ENCODE results near the gene TSR3. TPM values are rescaled to one million over a fixed set of nuclear protein-coding genes. Genes with fewer than 3 reads are reported as not detected.

Gene TSR3
- total RNA-seq, 6 experiments from 2014 or later, result 73.7 to 84.6 (median 78.1) TPM

- Mint-ChIP-seq H3K4me1 (ENCODE audit: low read depth) (peaks cover 24% of the 10 kb centered on the region), H3K4me3 (peak overlapping the region; percentile 89), H3K27ac (no peak overlapping the region), H3K9me3 (no peaks in the 10 kb centered on the region), H3K27me3 (ENCODE audit: insufficient read depth) (peaks cover 3% of the 10 kb centered on the region), H3K36me3 (ENCODE audit: low read depth) (peaks cover 6% of the 10 kb centered on the region; the same call in 1 of the 2 replicates)
- DNase-seq, result no peak
- TF ChIP-seq CTCF (IDR thresholded peaks at IDR 0.05), result no peak
Observed at GRCh38 chr16:1349951-1350350, 1.7 kb downstream of the TSR3 start.

- Mint-ChIP-seq H3K4me3 (no peak overlapping the region), H3K36me3 (ENCODE audit: low read depth) (peaks cover 6% of the 10 kb centered on the region; the same call in 1 of the 2 replicates)
Observed at GRCh38 chr16:1349351-1349750, 2.3 kb downstream of the TSR3 start.

GRCh38 chr16:1348926-1349325 lies 2.8 kb downstream of the TSR3 start:
- Mint-ChIP-seq H3K36me3 (ENCODE audit: low read depth) (peaks cover 6% of the 10 kb centered on the region; the same call in 1 of the 2 replicates), H3K27ac (no peak overlapping the region), H3K9me3 (no peaks in the 10 kb centered on the region), H3K27me3 (ENCODE audit: insufficient read depth) (peaks cover 3% of the 10 kb centered on the region), H3K4me3 (no peak overlapping the region), H3K4me1 (ENCODE audit: low read depth) (peaks cover 23% of the 10 kb centered on the region)
- no peak for DNase-seq
- no peak for TF ChIP-seq CTCF (IDR thresholded peaks at IDR 0.05)

More at GRCh38 chr16:1349351-1349750, 2.3 kb downstream of the TSR3 start:
- H3K27ac Mint-ChIP-seq, result no peak overlapping the region
- no peaks in the 10 kb centered on the region for H3K9me3 Mint-ChIP-seq
- peaks cover 23% of the 10 kb centered on the region for H3K4me1 Mint-ChIP-seq (ENCODE audit: low read depth)
- TF ChIP-seq CTCF (IDR thresholded peaks at IDR 0.05), result no peak
- peaks cover 3% of the 10 kb centered on the region for H3K27me3 Mint-ChIP-seq (ENCODE audit: insufficient read depth)
- DNase-seq, result no peak

GRCh38 chr16:1348441-1348840 lies 3.2 kb downstream of the TSR3 start:
- H3K4me3 Mint-ChIP-seq, result no peak overlapping the region
- H3K9me3 Mint-ChIP-seq, result no peaks in the 10 kb centered on the region
- peaks cover 5% of the 10 kb centered on the region; the same call in 1 of the 2 replicates for H3K36me3 Mint-ChIP-seq (ENCODE audit: low read depth)
- no peak for DNase-seq
- TF ChIP-seq CTCF (IDR thresholded peaks at IDR 0.05), result no peak
- no peak overlapping the region for H3K27ac Mint-ChIP-seq
- peaks cover 18% of the 10 kb centered on the region for H3K4me1 Mint-ChIP-seq (ENCODE audit: low read depth)
- H3K27me3 Mint-ChIP-seq (ENCODE audit: insufficient read depth), result peaks cover 3% of the 10 kb centered on the region

GRCh38 chr16:1347962-1348361 lies 3.7 kb downstream of the TSR3 start:
- no peak overlapping the region for H3K27ac Mint-ChIP-seq
- H3K36me3 Mint-ChIP-seq (ENCODE audit: low read depth), result no peaks in the 10 kb centered on the region
- no peak for DNase-seq
- peaks cover 13% of the 10 kb centered on the region for H3K4me1 Mint-ChIP-seq (ENCODE audit: low read depth)
- peaks cover 3% of the 10 kb centered on the region for H3K27me3 Mint-ChIP-seq (ENCODE audit: insufficient read depth)
- no peaks in the 10 kb centered on the region for H3K9me3 Mint-ChIP-seq
- no peak for TF ChIP-seq CTCF (IDR thresholded peaks at IDR 0.05)
- H3K4me3 Mint-ChIP-seq, result no peak overlapping the region

Data from HFFc6 (cell line).